ENCODE results near the gene ZBTB47. TPM values are rescaled to one million over a fixed set of nuclear protein-coding genes. Genes with fewer than 3 reads are reported as not detected.

The ZBTB47 gene
- total RNA-seq, 2 experiments from 2014 or later, result 0.21 to 0.22 TPM

- ChIA-PET POLR2A (no interaction called here), CTCF (interaction anchor here (1.6 kb wide), 1 partner anchor 17 kb away, joined by 4 read pairs; no protein-coding TSS in a partner anchor)
- H3K9me3 Mint-ChIP-seq, result no peaks in the 10 kb centered on the region
- no peaks in the 10 kb centered on the region for H3K27me3 Mint-ChIP-seq
- DNase-seq, result no peak
- no peaks in the 10 kb centered on the region for H3K36me3 Mint-ChIP-seq (ENCODE audit: low read depth)
- no peak overlapping the region for H3K27ac Mint-ChIP-seq
- H3K4me1 Mint-ChIP-seq, result peaks cover 5% of the 10 kb centered on the region
- no peak overlapping the region for H3K4me3 Mint-ChIP-seq
These were observed 40.9 kb downstream of the ZBTB47 start for GRCh38 chr3:42694366-42694765.

GRCh38 chr3:42696356-42697288, 43.1 kb downstream of the ZBTB47 start:
- H3K27me3 Mint-ChIP-seq, result no peaks in the 10 kb centered on the region
- H3K36me3 Mint-ChIP-seq (ENCODE audit: low read depth), result no peaks in the 10 kb centered on the region
- peaks cover 11% of the 10 kb centered on the region for H3K4me1 Mint-ChIP-seq
- ChIA-PET POLR2A (no interaction called here), CTCF (interaction anchor here (0.9 to 1.9 kb wide), 3 partner anchors 10 to 49 kb away, joined by 3 to 4 read pairs (median 4); no protein-coding TSS in a partner anchor)
- H3K4me3 Mint-ChIP-seq, result no peak overlapping the region
- H3K9me3 Mint-ChIP-seq, result no peaks in the 10 kb centered on the region
- H3K27ac Mint-ChIP-seq, result no peak overlapping the region
- DNase-seq, result no peak

GRCh38 chr3:42697289-42698051, 44.0 kb downstream of the ZBTB47 start:
- POLR2A ChIA-PET, result no interaction called here
- Mint-ChIP-seq H3K9me3 (no peaks in the 10 kb centered on the region), H3K36me3 (ENCODE audit: low read depth) (no peaks in the 10 kb centered on the region), H3K4me3 (no peak overlapping the region), H3K27ac (no peak overlapping the region), H3K4me1 (peaks cover 11% of the 10 kb centered on the region), H3K27me3 (no peaks in the 10 kb centered on the region)
- no peak for DNase-seq
- CTCF ChIA-PET, result interaction anchor here (0.9 to 1.7 kb wide), 2 partner anchors 11 to 48 kb away, joined by 3 to 4 read pairs; no protein-coding TSS in a partner anchor

- no peaks in the 10 kb centered on the region for H3K9me3 Mint-ChIP-seq
- no peak for DNase-seq
- no peaks in the 10 kb centered on the region for H3K27me3 Mint-ChIP-seq
- CTCF ChIA-PET, result interaction anchor here (1.7 kb wide), 1 partner anchor 12 kb away, joined by 4 read pairs; no protein-coding TSS in a partner anchor
- peaks cover 11% of the 10 kb centered on the region for H3K4me1 Mint-ChIP-seq
- no peak overlapping the region for H3K4me3 Mint-ChIP-seq
- POLR2A ChIA-PET, result no interaction called here
- H3K36me3 Mint-ChIP-seq (ENCODE audit: low read depth), result no peaks in the 10 kb centered on the region
- no peak overlapping the region for H3K27ac Mint-ChIP-seq
These were observed 44.9 kb downstream of the ZBTB47 start for GRCh38 chr3:42698216-42698910.

- ChIA-PET CTCF (no interaction called here), POLR2A (no interaction called here)
- peaks cover 11% of the 10 kb centered on the region for H3K4me1 Mint-ChIP-seq
- H3K4me3 Mint-ChIP-seq, result no peak overlapping the region
- H3K36me3 Mint-ChIP-seq (ENCODE audit: low read depth), result no peaks in the 10 kb centered on the region
- H3K27ac Mint-ChIP-seq, result no peak overlapping the region
- DNase-seq, result no peak
- no peaks in the 10 kb centered on the region for H3K27me3 Mint-ChIP-seq
- no peaks in the 10 kb centered on the region for H3K9me3 Mint-ChIP-seq
These were observed 45.4 kb downstream of the ZBTB47 start for GRCh38 chr3:42698911-42699230.

- Mint-ChIP-seq H3K27ac (no peak overlapping the region), H3K4me1 (peaks cover 11% of the 10 kb centered on the region), H3K9me3 (no peaks in the 10 kb centered on the region), H3K36me3 (ENCODE audit: low read depth) (no peaks in the 10 kb centered on the region), H3K4me3 (no peak overlapping the region), H3K27me3 (no peaks in the 10 kb centered on the region)
- no peak for DNase-seq
- CTCF ChIA-PET, result no interaction called here
- POLR2A ChIA-PET, result no interaction called here
These were observed 46.0 kb downstream of the ZBTB47 start for GRCh38 chr3:42699511-42699971.

GRCh38 chr3:42700366-42701288, 47.1 kb downstream of the ZBTB47 start:
- H3K9me3 Mint-ChIP-seq, result no peaks in the 10 kb centered on the region
- peaks cover 11% of the 10 kb centered on the region for H3K4me1 Mint-ChIP-seq
- DNase-seq, result no peak
- H3K27me3 Mint-ChIP-seq, result no peaks in the 10 kb centered on the region
- ChIA-PET POLR2A (no interaction called here), CTCF (interaction anchor here (0.6 kb wide), 1 partner anchor 1135 kb away, joined by 3 read pairs; no protein-coding TSS in a partner anchor)
- no peaks in the 10 kb centered on the region for H3K36me3 Mint-ChIP-seq (ENCODE audit: low read depth)
- no peak overlapping the region for H3K27ac Mint-ChIP-seq
- H3K4me3 Mint-ChIP-seq, result no peak overlapping the region

- DNase-seq, result peak; percentile 78
- ChIA-PET CTCF (interaction anchor here (0.6 kb wide), 1 partner anchor 1134 kb away, joined by 3 read pairs; no protein-coding TSS in a partner anchor), POLR2A (no interaction called here)
- H3K27me3 Mint-ChIP-seq, result no peaks in the 10 kb centered on the region
- H3K4me1 Mint-ChIP-seq, result peaks cover 11% of the 10 kb centered on the region
- no peaks in the 10 kb centered on the region for H3K36me3 Mint-ChIP-seq (ENCODE audit: low read depth)
- H3K4me3 Mint-ChIP-seq, result no peak overlapping the region
- no peaks in the 10 kb centered on the region for H3K9me3 Mint-ChIP-seq
- no peak overlapping the region for H3K27ac Mint-ChIP-seq
These were observed 48.0 kb downstream of the ZBTB47 start for GRCh38 chr3:42701371-42702065.

- DNase-seq, result no peak
- Mint-ChIP-seq H3K27ac (no peak within 1 kb of the TSS), H3K27me3 (no peaks in the 10 kb centered on the region), H3K4me1 (peaks cover 11% of the 10 kb centered on the region), H3K9me3 (no peaks in the 10 kb centered on the region), H3K4me3 (no peak within 1 kb of the TSS), H3K36me3 (ENCODE audit: low read depth) (no peaks in the 10 kb centered on the region)
- ChIA-PET POLR2A (no interaction called here), CTCF (no interaction called here)
These were observed 48.8 kb downstream of the ZBTB47 start, which contains the start of gene HHATL for GRCh38 chr3:42702066-42702951. Gene HHATL, minus strand, starts transcription at chr3:42702798. Its CDS starts 1,972 bp downstream, at chr3:42700826.

- ChIA-PET POLR2A (no interaction called here), CTCF (interaction anchor here (0.5 kb wide), 1 partner anchor 263 kb away, joined by 3 read pairs; no protein-coding TSS in a partner anchor)
- H3K4me1 Mint-ChIP-seq, result peaks cover 11% of the 10 kb centered on the region
- no peak for DNase-seq
- H3K27ac Mint-ChIP-seq, result no peak overlapping the region
- no peaks in the 10 kb centered on the region for H3K9me3 Mint-ChIP-seq
- no peak overlapping the region for H3K4me3 Mint-ChIP-seq
- H3K36me3 Mint-ChIP-seq (ENCODE audit: low read depth), result no peaks in the 10 kb centered on the region
- no peaks in the 10 kb centered on the region for H3K27me3 Mint-ChIP-seq
These were observed 49.6 kb downstream of the ZBTB47 start for GRCh38 chr3:42702982-42703694.
